Activated CD4-positive, alpha-beta T cell treated with anti-CD3 and anti-CD28 coated beads, Interleukin-2, amount 10 ng/mL, durations not matched to agents 24 days and 14 days (primary cell): ENCODE data around the gene DLX5. TPM values are rescaled to one million over a fixed set of nuclear protein-coding genes. Genes with fewer than 3 reads are reported as not detected.

Source experiments
- DNase-seq: peaks from one replicate; pipeline ENCODE4 v3.0.0; 2022
- H3K27ac Mint-ChIP-seq: one replicate; pipeline ENCODE4 v1.8.0; 2022; ENCODE audit warnings: mild to moderate bottlenecking, mixed read lengths
- H3K27me3 Mint-ChIP-seq: one replicate; pipeline ENCODE4 v1.8.0; 2022; ENCODE audit warnings: mixed read lengths
- H3K36me3 Mint-ChIP-seq: one replicate; pipeline ENCODE4 v1.8.0; 2022; ENCODE audit warnings: low read depth, mild to moderate bottlenecking, mixed read lengths
- H3K4me1 Mint-ChIP-seq: one replicate; pipeline ENCODE4 v1.8.0; 2021; ENCODE audit warnings: mixed read lengths
- H3K4me3 Mint-ChIP-seq: one replicate; pipeline ENCODE4 v1.8.0; 2022; ENCODE audit warnings: mild to moderate bottlenecking, moderate library complexity, mixed read lengths
- H3K9me3 Mint-ChIP-seq: one replicate; pipeline ENCODE4 v1.8.0; 2021; ENCODE audit warnings: mixed read lengths
- intact Hi-C: fragments of 100-400 bp; cut with micrococcal nuclease; formaldehyde crosslinking; loops from one replicate; pipeline ENCODE4 v1.15.1; 2023
- total RNA-seq: library from RNA; stranded (reverse); gene quantifications from 2 replicates; pipeline ENCODE4 v1.2.3, GENCODE V29; 2022

The DLX5 gene
- total RNA-seq, 1 donor from 2014 or later, result not detected

DNA sequence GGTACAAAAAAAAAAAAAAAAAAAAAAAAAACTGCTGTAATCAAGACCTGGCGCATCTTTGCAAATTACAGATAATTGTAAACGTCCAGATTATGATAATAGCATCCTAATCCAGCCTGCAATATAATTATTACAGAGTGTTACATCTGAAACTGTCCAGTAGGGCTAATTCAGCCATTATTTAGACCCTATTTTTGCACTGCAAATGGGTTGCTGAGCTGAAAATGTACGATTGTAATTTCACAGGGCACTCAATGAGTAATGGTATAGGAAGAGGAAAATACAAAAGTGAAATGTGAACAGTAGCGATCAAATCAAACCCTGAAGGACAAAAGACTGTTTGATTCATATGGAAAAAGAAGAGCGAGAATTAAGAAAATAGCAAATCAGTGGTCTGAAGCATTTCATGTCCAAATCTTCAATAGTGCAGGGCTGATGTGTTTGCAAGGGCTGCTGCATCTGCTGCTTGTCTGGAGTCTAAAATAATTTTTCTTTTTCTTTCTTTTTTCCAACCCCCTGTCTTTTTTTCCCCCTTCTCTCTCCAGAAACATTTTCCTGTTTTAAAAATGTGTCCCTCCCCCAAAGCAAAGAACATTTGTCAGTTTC is 10.4 kb downstream of the DLX5 start:
- peaks cover 17% of the 10 kb centered on the region for H3K9me3 Mint-ChIP-seq
- H3K27me3 Mint-ChIP-seq, result peaks cover 94% of the 10 kb centered on the region
- no peak overlapping the region for H3K27ac Mint-ChIP-seq
- H3K4me3 Mint-ChIP-seq, result no peak overlapping the region
- intact Hi-C loops, result no loop called here
- no peaks in the 10 kb centered on the region for H3K4me1 Mint-ChIP-seq
- peaks cover 7% of the 10 kb centered on the region for H3K36me3 Mint-ChIP-seq
- no peak for DNase-seq

DNA sequence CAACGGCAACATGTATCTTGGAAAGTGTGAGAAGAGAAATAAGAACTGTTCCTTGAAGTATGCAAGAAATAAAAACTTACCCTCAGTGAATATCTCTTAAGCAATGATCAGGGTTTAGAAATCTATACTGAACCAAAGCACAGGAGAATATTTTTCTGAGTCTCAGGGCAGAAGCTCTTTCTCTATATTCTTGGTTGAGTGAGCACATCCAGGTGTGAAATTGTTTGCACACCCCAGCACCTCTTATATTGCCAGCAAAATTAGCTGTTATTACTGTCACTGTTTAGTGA is 10.8 kb downstream of the DLX5 start:
- H3K9me3 Mint-ChIP-seq, result peaks cover 17% of the 10 kb centered on the region

GRCh38 chr7:97013134-97013844 is 11.3 kb downstream of the DLX5 start:
- Mint-ChIP-seq H3K27me3 (peaks cover 92% of the 10 kb centered on the region), H3K4me1 (no peaks in the 10 kb centered on the region), H3K9me3 (peaks cover 17% of the 10 kb centered on the region), H3K27ac (no peak overlapping the region), H3K4me3 (no peak overlapping the region), H3K36me3 (peaks cover 7% of the 10 kb centered on the region)
- intact Hi-C loops, result loop anchor here (1.0 kb wide), 1 partner anchor 10 kb away; no protein-coding TSS in a partner anchor
- DNase-seq, result no peak

More for the DNA sequence above, 10.8 kb downstream of the DLX5 start:
- no peak for DNase-seq
- no peak overlapping the region for H3K4me3 Mint-ChIP-seq
- H3K27ac Mint-ChIP-seq, result no peak overlapping the region
- intact Hi-C loops, result loop anchor here (1.0 kb wide), 1 partner anchor 10 kb away; no protein-coding TSS in a partner anchor
- no peaks in the 10 kb centered on the region for H3K4me1 Mint-ChIP-seq
- peaks cover 7% of the 10 kb centered on the region for H3K36me3 Mint-ChIP-seq
- peaks cover 92% of the 10 kb centered on the region for H3K27me3 Mint-ChIP-seq

GRCh38 chr7:97012365-97013133 is 12.1 kb downstream of the DLX5 start:
- no peak overlapping the region for H3K4me3 Mint-ChIP-seq
- H3K4me1 Mint-ChIP-seq, result no peaks in the 10 kb centered on the region
- intact Hi-C loops, result loop anchor here (1.0 kb wide), 1 partner anchor 11 kb away; no protein-coding TSS in a partner anchor
- peaks cover 92% of the 10 kb centered on the region for H3K27me3 Mint-ChIP-seq
- H3K9me3 Mint-ChIP-seq, result peaks cover 14% of the 10 kb centered on the region
- H3K36me3 Mint-ChIP-seq, result peaks cover 6% of the 10 kb centered on the region
- no peak for DNase-seq
- H3K27ac Mint-ChIP-seq, result no peak overlapping the region

DNA sequence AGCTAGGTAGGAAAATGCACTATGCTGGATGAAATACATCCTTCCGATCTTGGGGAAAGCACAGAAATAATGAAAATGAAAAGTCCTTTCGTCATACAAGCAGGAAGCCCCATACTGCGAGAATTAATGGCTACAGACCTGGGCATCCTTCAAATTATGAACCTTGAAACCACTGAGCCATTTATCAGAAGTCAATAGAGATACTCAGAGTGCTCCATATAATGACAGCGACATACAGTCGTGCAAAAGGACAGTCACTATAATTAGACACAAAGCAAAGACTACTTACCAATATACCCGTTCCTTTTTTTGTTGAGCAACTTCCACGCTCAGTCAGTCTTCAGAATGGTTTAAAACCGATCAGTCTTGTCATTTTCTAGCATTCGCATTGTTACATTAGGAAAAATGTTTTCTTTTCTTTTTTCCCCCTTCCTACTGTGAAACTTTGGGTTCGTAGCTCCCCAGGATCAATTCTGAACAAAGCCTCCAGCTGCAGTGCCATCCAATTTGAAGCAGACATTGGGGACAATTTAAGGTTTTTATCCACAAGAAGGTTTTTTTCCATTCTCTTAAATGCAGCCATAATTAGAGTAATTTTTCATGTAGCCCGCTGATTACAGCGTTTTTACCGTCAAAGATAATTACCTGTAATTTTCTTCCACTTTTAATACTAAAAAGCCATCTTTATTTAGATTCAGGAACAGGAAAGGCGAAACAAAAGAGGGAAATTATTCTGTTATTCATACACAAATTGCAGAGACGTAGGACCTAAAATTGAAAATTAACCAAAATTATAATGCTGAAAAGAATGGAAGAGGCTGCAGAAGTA is 12.9 kb downstream of the DLX5 start:
- peaks cover 92% of the 10 kb centered on the region for H3K27me3 Mint-ChIP-seq
- peaks cover 12% of the 10 kb centered on the region for H3K9me3 Mint-ChIP-seq
- peaks cover 2% of the 10 kb centered on the region for H3K4me1 Mint-ChIP-seq
- no peak for DNase-seq
- peaks cover 3% of the 10 kb centered on the region for H3K36me3 Mint-ChIP-seq
- intact Hi-C loops, result no loop called here
- H3K4me3 Mint-ChIP-seq, result no peak overlapping the region
- no peak overlapping the region for H3K27ac Mint-ChIP-seq

GRCh38 chr7:97011104-97011503 is 13.5 kb downstream of the DLX5 start:
- no peak for DNase-seq
- intact Hi-C loops, result no loop called here
- H3K27ac Mint-ChIP-seq, result no peak overlapping the region
- H3K4me1 Mint-ChIP-seq, result peaks cover 6% of the 10 kb centered on the region
- H3K36me3 Mint-ChIP-seq, result no peaks in the 10 kb centered on the region
- H3K27me3 Mint-ChIP-seq, result peaks cover 89% of the 10 kb centered on the region
- H3K4me3 Mint-ChIP-seq, result no peak overlapping the region
- H3K9me3 Mint-ChIP-seq, result peaks cover 12% of the 10 kb centered on the region

GRCh38 chr7:97009753-97010732 is 14.6 kb downstream of the DLX5 start:
- Mint-ChIP-seq H3K27me3 (peaks cover 85% of the 10 kb centered on the region), H3K4me1 (peaks cover 7% of the 10 kb centered on the region), H3K36me3 (no peaks in the 10 kb centered on the region), H3K27ac (no peak overlapping the region), H3K4me3 (no peak overlapping the region), H3K9me3 (peaks cover 12% of the 10 kb centered on the region)
- no peak for DNase-seq
- intact Hi-C loops, result no loop called here

- no peak for DNase-seq
- Mint-ChIP-seq H3K27ac (no peak overlapping the region), H3K4me1 (peaks cover 8% of the 10 kb centered on the region), H3K4me3 (no peak overlapping the region), H3K36me3 (no peaks in the 10 kb centered on the region), H3K9me3 (peaks cover 12% of the 10 kb centered on the region), H3K27me3 (peaks cover 82% of the 10 kb centered on the region)
- intact Hi-C loops, result no loop called here
These were observed 16.2 kb downstream of the DLX5 start for GRCh38 chr7:97008275-97008917.

- Mint-ChIP-seq H3K36me3 (no peaks in the 10 kb centered on the region), H3K27ac (no peak overlapping the region), H3K27me3 (peaks cover 82% of the 10 kb centered on the region), H3K4me1 (peaks cover 8% of the 10 kb centered on the region), H3K4me3 (no peak overlapping the region), H3K9me3 (peaks cover 9% of the 10 kb centered on the region)
- DNase-seq, result no peak
- intact Hi-C loops, result loop anchor here (2.0 kb wide), 1 partner anchor 17 kb away; no protein-coding TSS in a partner anchor
These were observed 17.1 kb downstream of the DLX5 start for GRCh38 chr7:97007583-97007861.

GRCh38 chr7:97006816-97007582 is 17.6 kb downstream of the DLX5 start:
- Mint-ChIP-seq H3K27me3 (peaks cover 81% of the 10 kb centered on the region), H3K9me3 (peaks cover 12% of the 10 kb centered on the region), H3K36me3 (no peaks in the 10 kb centered on the region), H3K27ac (peak overlapping the region; percentile 34), H3K4me3 (peak overlapping the region; percentile 72), H3K4me1 (peaks cover 8% of the 10 kb centered on the region)
- intact Hi-C loops, result loop anchor here (1.0 to 2.0 kb wide), 2 partner anchors 16 to 19 kb away; no protein-coding TSS in a partner anchor
- no peak for DNase-seq

DNA sequence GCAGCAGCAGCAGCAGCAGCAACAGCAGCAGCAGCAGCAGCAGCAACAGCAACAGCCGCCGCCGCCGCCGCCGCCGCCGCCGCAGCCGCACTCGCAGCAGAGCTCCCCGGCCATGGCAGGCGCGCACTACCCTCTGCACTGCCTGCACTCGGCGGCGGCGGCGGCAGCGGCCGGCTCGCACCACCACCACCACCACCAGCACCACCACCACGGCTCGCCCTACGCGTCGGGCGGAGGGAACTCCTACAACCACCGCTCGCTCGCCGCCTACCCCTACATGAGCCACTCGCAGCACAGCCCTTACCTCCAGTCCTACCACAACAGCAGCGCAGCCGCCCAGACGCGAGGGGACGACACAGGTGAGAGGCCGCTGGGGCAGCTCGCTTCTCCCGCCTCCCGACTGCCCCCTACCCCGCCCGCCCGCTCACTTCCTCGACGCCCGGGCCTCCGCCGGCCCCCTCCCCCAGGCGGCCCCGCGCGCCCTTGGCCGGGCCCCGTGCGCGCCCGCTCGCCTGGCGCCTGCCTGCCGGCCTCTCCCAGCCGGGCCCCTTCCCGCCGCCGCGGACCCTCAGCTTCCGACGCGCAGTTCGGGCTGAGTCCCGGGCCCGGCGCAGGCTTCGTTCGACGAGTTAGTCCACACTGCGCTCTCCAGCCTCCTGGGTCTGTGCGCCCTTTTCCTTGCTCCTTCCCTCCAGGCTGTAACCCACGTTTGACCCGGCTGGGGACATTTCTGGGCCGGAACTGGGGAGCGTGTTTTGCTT is 18.4 kb downstream of the DLX5 start:
- intact Hi-C loops, result loop anchor here (1.0 to 2.0 kb wide), 2 partner anchors 15 to 20 kb away; no protein-coding TSS in a partner anchor
- no peaks in the 10 kb centered on the region for H3K36me3 Mint-ChIP-seq
- H3K4me3 Mint-ChIP-seq, result peak overlapping the region; percentile 73
- H3K27me3 Mint-ChIP-seq, result peaks cover 80% of the 10 kb centered on the region
- peak; percentile 73 for DNase-seq
- H3K9me3 Mint-ChIP-seq, result peaks cover 12% of the 10 kb centered on the region
- peaks cover 8% of the 10 kb centered on the region for H3K4me1 Mint-ChIP-seq
- peak overlapping the region; percentile 34 for H3K27ac Mint-ChIP-seq
